Breast epithelium (tissue), 4 donors: Measurements from ENCODE around the gene OR2T8. TPM values are rescaled to one million over a fixed set of nuclear protein-coding genes. Genes with fewer than 3 reads are reported as not detected.

Experiments
- DNase-seq, 2 donors: peaks; one replicate each; pipeline ENCODE4 v3.0.0-alpha.2; 2019; ENCODE audit warnings: low spot score in 2 of 2
- H3K27ac ChIP-seq, 2 donors: fragments of 200-600 bp; sonication (generic) in 1 of 2; one replicate each; pipeline ENCODE4 v1.5.1; 2016 to 2019; ENCODE audit warnings: mild to moderate bottlenecking in 1 of 2
- H3K27me3 ChIP-seq, 2 donors: fragments of 200-600 bp; sonication (generic) in 1 of 2; one replicate each; pipeline versions ENCODE4 v1.5.1 to v1.6.0; 2017 to 2019; ENCODE audit warnings: control low read depth in 1 of 2, mild to moderate bottlenecking in 1 of 2
- H3K36me3 ChIP-seq: fragments of 200-600 bp; one replicate; pipeline ENCODE4 v1.5.1; 2019
- H3K4me1 ChIP-seq, 2 donors: fragments of 200-600 bp; sonication (generic); one replicate each; pipeline ENCODE4 v1.5.1; 2016 to 2019; ENCODE audit warnings: control low read depth in 1 of 2
- H3K4me3 ChIP-seq, 3 donors: fragments of 200-600 bp; sonication (generic); 1 replicate in 2 of 3; 2 replicates in 1 of 3; pipeline ENCODE4 v1.5.1; 2016 to 2019; ENCODE audit warnings: mild to moderate bottlenecking in 3 of 3, moderate library complexity in 2 of 3
- H3K9me3 ChIP-seq, 2 donors: fragments of 200-600 bp; sonication (generic) in 1 of 2; one replicate each; pipeline ENCODE4 v1.5.1; 2016 to 2019; ENCODE audit warnings: control low read depth in 1 of 2
- POLR2A ChIP-seq: fragments of 450-650 bp; IDR thresholded peaks from one replicate; pipeline ENCODE4 v1.6.1; 2016; ENCODE audit warnings: antibody characterized with exemption, mild to moderate bottlenecking, moderate library complexity
- POLR2AphosphoS5 ChIP-seq, 3 donors: sonication (generic); formaldehyde crosslinking; IDR thresholded peaks; one replicate each; pipeline ENCODE4 v1.6.1; 2017; ENCODE audit warnings: antibody characterized with exemption in 3 of 3
- intact Hi-C: fragments of 100-400 bp; cut with DNase I; formaldehyde crosslinking; loops from one replicate; pipeline ENCODE4 v1.15.1; 2023; ENCODE audit warnings: low total_unique reads
- total RNA-seq, 3 donors: library from RNA; depleted of rRNA; stranded (reverse); fragments of >200 nt; gene quantifications; one replicate each; pipeline ENCODE4 v1.1.0, GENCODE V29; 2016
- TF ChIP-seq, protein P1 (sequence below), 3 donors: fragments of 450-650 bp; IDR thresholded peaks; one replicate each; pipeline ENCODE4 v1.5.1; 2016 to 2017; ENCODE audit warnings: antibody characterized with exemption in 3 of 3, mild to moderate bottlenecking in 3 of 3, moderate library complexity in 3 of 3

The OR2T8 gene
- total RNA-seq, result not detected

GRCh38 chr1:247919952-247920351 is at the start of gene OR2T8:
OR2T8 (plus strand) TSS chr1:247920252; CDS start chr1:247921018, 766 bp downstream.
- DNase-seq, result no peak
- no peaks in the 10 kb centered on the region for H3K4me1 ChIP-seq
- H3K4me3 ChIP-seq, result no peak within 1 kb of the TSS
- no peaks in the 10 kb centered on the region for H3K27me3 ChIP-seq
- H3K9me3 ChIP-seq, result no peaks in the 10 kb centered on the region
- H3K27ac ChIP-seq, result no peak within 1 kb of the TSS
- intact Hi-C loops, result no loop called here
- TF ChIP-seq POLR2A, result no peak
- TF ChIP-seq, protein P1, sequence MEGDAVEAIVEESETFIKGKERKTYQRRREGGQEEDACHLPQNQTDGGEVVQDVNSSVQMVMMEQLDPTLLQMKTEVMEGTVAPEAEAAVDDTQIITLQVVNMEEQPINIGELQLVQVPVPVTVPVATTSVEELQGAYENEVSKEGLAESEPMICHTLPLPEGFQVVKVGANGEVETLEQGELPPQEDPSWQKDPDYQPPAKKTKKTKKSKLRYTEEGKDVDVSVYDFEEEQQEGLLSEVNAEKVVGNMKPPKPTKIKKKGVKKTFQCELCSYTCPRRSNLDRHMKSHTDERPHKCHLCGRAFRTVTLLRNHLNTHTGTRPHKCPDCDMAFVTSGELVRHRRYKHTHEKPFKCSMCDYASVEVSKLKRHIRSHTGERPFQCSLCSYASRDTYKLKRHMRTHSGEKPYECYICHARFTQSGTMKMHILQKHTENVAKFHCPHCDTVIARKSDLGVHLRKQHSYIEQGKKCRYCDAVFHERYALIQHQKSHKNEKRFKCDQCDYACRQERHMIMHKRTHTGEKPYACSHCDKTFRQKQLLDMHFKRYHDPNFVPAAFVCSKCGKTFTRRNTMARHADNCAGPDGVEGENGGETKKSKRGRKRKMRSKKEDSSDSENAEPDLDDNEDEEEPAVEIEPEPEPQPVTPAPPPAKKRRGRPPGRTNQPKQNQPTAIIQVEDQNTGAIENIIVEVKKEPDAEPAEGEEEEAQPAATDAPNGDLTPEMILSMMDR (IDR thresholded peaks at IDR 0.05), result no peak
- no peak for TF ChIP-seq POLR2AphosphoS5 (IDR thresholded peaks at IDR 0.05)
- no peaks in the 10 kb centered on the region for H3K36me3 ChIP-seq

DNA sequence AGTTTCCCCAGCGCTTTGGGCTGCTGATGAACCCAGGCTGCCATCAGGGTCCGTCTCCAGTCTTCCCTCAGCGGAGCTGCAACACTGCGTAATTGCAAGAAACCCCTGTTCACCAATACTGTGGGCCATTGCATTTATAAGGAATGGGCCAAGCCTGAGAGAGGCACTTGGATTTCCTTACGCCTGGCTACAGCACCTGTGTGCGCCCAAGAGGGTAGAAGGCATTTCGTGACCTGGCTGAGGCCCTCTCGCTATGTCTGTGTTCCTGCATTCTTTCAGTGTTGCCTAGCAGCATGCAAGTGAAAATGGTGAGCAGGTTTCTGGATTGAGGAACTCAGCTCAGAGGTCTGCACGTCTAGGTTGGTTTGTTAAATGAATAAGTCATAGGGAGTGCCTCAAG is 36.7 kb upstream of the OR2T8 start:
- Histone ChIP-seq H3K36me3 (no peaks in the 10 kb centered on the region), H3K27me3 (no peaks in the 10 kb centered on the region), H3K4me3 (no peak overlapping the region), H3K9me3 (no peaks in the 10 kb centered on the region), H3K27ac (no peak overlapping the region), H3K4me1 (no peaks in the 10 kb centered on the region)
- TF ChIP-seq, protein P1 (IDR thresholded peaks at IDR 0.05), result no peak
- no peak for TF ChIP-seq POLR2AphosphoS5 (IDR thresholded peaks at IDR 0.05)
- TF ChIP-seq POLR2A, result no peak
- intact Hi-C loops, result no loop called here
- DNase-seq, result no peak

DNA sequence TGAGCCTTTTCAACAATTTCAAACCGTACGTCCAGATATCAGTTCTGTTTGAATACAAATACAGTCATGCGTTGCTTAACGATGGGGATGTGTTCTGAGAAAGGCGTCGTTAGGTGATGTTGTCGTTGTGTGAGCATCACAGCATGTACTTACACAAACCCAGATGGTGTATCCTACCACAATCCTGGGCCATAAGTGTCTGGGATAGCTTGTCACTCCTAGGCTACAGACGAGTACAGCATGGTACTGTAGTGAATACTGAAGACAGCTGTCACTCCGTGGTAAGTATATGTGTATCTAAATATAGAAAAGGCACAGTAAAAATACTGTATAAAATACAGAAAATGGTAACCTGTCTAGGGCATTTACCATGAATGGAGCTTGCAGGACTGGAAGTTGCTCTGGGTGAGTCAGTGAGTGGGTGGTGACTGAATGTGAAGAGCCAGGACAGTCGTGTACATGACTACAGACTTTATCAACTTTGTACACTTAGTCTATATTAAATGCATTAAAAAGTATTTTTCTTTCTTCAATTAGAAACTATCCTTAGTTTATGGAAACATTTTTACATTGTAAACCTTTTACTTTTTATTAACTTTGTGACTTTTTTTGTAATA is 35.1 kb upstream of the OR2T8 start:
- intact Hi-C loops, result no loop called here
- Histone ChIP-seq H3K9me3 (no peaks in the 10 kb centered on the region), H3K27me3 (no peaks in the 10 kb centered on the region), H3K4me3 (no peak overlapping the region), H3K4me1 (no peaks in the 10 kb centered on the region), H3K27ac (no peak overlapping the region), H3K36me3 (no peaks in the 10 kb centered on the region)
- DNase-seq, result no peak
- no peak for TF ChIP-seq POLR2AphosphoS5 (IDR thresholded peaks at IDR 0.05)
- no peak for TF ChIP-seq POLR2A
- TF ChIP-seq, protein P1 (IDR thresholded peaks at IDR 0.05), result no peak

- TF ChIP-seq POLR2A, result no peak
- TF ChIP-seq, protein P1 (IDR thresholded peaks at IDR 0.05), result no peak
- TF ChIP-seq POLR2AphosphoS5 (IDR thresholded peaks at IDR 0.05), result no peak
- no peaks in the 10 kb centered on the region for H3K4me1 ChIP-seq
- no peaks in the 10 kb centered on the region for H3K27me3 ChIP-seq
- H3K36me3 ChIP-seq, result no peaks in the 10 kb centered on the region
- no peak for DNase-seq
- no peak within 1 kb of the TSS for H3K27ac ChIP-seq
- H3K9me3 ChIP-seq, result peaks cover 0 to 4% of the 10 kb centered on the region in 2 donors
- intact Hi-C loops, result no loop called here
- H3K4me3 ChIP-seq, result no peak within 1 kb of the TSS
Measured at GRCh38 chr1:247895163-247895637, 24.9 kb upstream of the OR2T8 start, which contains the start of gene OR2W3. OR2W3 (plus strand) TSS chr1:247895587; CDS start chr1:247895587, 0 bp downstream.

DNA sequence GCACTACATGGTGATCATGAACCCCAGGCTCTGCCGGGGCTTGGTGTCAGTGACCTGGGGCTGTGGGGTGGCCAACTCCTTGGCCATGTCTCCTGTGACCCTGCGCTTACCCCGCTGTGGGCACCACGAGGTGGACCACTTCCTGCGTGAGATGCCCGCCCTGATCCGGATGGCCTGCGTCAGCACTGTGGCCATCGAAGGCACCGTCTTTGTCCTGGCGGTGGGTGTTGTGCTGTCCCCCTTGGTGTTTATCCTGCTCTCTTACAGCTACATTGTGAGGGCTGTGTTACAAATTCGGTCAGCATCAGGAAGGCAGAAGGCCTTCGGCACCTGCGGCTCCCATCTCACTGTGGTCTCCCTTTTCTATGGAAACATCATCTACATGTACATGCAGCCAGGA is 24.1 kb upstream of the OR2T8 start:
- Histone ChIP-seq H3K4me3 (no peak overlapping the region), H3K4me1 (no peaks in the 10 kb centered on the region), H3K9me3 (peaks cover 0 to 4% of the 10 kb centered on the region in 2 donors), H3K36me3 (no peaks in the 10 kb centered on the region), H3K27ac (no peak overlapping the region), H3K27me3 (no peaks in the 10 kb centered on the region)
- TF ChIP-seq, protein P1 (IDR thresholded peaks at IDR 0.05), result no peak
- TF ChIP-seq POLR2AphosphoS5 (IDR thresholded peaks at IDR 0.05) (no peak), POLR2A (no peak)
- intact Hi-C loops, result no loop called here
- DNase-seq, result no peak
